Caco-2 (cell line): Measurements from ENCODE around the gene STT3B. TPM values are rescaled to one million over a fixed set of nuclear protein-coding genes. Genes with fewer than 3 reads are reported as not detected.

Experiments
- BruUV-seq: library from RNA; stranded (reverse); fragments of 400-500 nt; replicated peaks from 2 replicates; lab custom pipeline; 2021; lab: Mats Ljungman, UMichigan
- CTCF ChIA-PET: fragments of 300-600 bp; sonication (Branson Sonifier 250); formaldehyde crosslinking; loops from one replicate; lab custom pipeline; 2022; ENCODE audit warnings: antibody characterized with exemption; lab: Charles Lee
- POLR2A ChIA-PET: fragments of 300-600 bp; sonication (Branson Sonifier 250); formaldehyde crosslinking; loops from one replicate; lab custom pipeline; 2022; ENCODE audit warnings: antibody characterized with exemption; lab: Charles Lee
- DNase-seq, 2 experiments: peaks; one replicate each; pipeline versions ENCODE4 v3.0.0 to v3.0.0-alpha.2; 2020 to 2022
- H3K27me3 ChIP-seq: replicated peaks from 2 replicates; pipeline ENCODE4 v1.6.0; 2011; ENCODE audit warnings: low read length; ENCODE audit not compliant: control insufficient read depth, insufficient read depth
- H3K36me3 ChIP-seq: 2 replicates; pipeline ENCODE4 v1.5.1; 2011; ENCODE audit warnings: low read length; ENCODE audit not compliant: control insufficient read depth, insufficient read depth
- H3K4me1 ChIP-seq: fragments of 250-450 bp; sonication (Bioruptor Pico); 2 replicates; pipeline ENCODE4 v1.5.1; 2020; ENCODE audit warnings: mild to moderate bottlenecking
- H3K4me3 ChIP-seq: 2 replicates; pipeline ENCODE4 v1.5.1; 2011; ENCODE audit warnings: low read depth, mild to moderate bottlenecking, control low read depth, low read length
- H3K9me3 ChIP-seq: fragments of 250-450 bp; sonication (Bioruptor Pico); 2 replicates; pipeline ENCODE4 v1.5.1; 2020; ENCODE audit warnings: mild to moderate bottlenecking, moderate library complexity
- H3K27ac Mint-ChIP-seq: one replicate; pipeline ENCODE4 v1.8.0; 2022; ENCODE audit warnings: mixed read lengths; ENCODE audit not compliant: unreplicated experiment
- H3K27me3 Mint-ChIP-seq: one replicate; pipeline ENCODE4 v1.8.0; 2022; ENCODE audit warnings: mixed read lengths; ENCODE audit not compliant: insufficient read depth, unreplicated experiment
- H3K36me3 Mint-ChIP-seq: one replicate; pipeline ENCODE4 v1.8.0; 2022; ENCODE audit warnings: mild to moderate bottlenecking, mixed read lengths; ENCODE audit not compliant: insufficient read depth, unreplicated experiment
- H3K4me1 Mint-ChIP-seq: one replicate; pipeline ENCODE4 v1.8.0; 2022; ENCODE audit warnings: low read depth, mixed read lengths; ENCODE audit not compliant: unreplicated experiment
- H3K4me3 Mint-ChIP-seq: one replicate; pipeline ENCODE4 v1.8.0; 2022; ENCODE audit warnings: mild to moderate bottlenecking, moderate library complexity, mixed read lengths; ENCODE audit not compliant: unreplicated experiment
- H3K9me3 Mint-ChIP-seq: one replicate; pipeline ENCODE4 v1.8.0; 2022; ENCODE audit warnings: mixed read lengths; ENCODE audit not compliant: unreplicated experiment
- intact Hi-C: fragments of 100-400 bp; cut with micrococcal nuclease; formaldehyde crosslinking; loops from one replicate; pipeline ENCODE4 v1.10.0; 2022; ENCODE audit not compliant: unreplicated experiment
- total RNA-seq: library from RNA; stranded (reverse); gene quantifications from 2 replicates; pipeline ENCODE4 v1.2.3, GENCODE V29; 2022
- TF ChIP-seq, protein P1 (sequence below), 2 experiments: fragments of 200-600 bp in 1 of 2; IDR thresholded peaks; 1 replicate in 1 of 2; 2 replicates in 1 of 2; pipeline versions ENCODE4 v1.5.1 to v1.8.0; 2011 to 2022; ENCODE audit warnings: antibody characterized with exemption in 1 of 2, control low read depth in 1 of 2, inconsistent platforms in 1 of 2, low read depth in 1 of 2, low read length in 1 of 2, mild to moderate bottlenecking in 1 of 2, moderate library complexity in 1 of 2; ENCODE audit not compliant: insufficient read depth in 1 of 2, severe bottlenecking in 1 of 2, unreplicated experiment in 1 of 2

Gene STT3B
- total RNA-seq, 1 experiment from 2014 or later: 162 TPM

DNA sequence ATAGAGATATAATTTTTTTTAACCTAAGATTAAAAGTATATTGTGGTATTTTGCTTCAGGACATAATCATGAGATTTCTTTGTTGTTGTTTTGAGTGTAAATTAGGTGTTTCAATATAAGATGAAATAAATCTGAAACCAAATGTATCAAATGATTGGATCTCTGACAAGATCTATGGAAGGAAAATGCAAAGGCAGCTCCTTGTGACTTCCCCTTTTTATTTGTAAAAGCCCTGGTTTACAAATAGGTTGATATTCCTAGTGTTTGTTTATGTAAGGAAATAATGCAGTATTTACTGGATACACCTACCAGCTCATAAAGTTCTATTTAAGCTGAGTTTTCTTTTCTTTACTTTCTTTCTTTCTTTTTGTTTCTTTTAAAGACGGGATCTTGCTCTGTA is 35.9 kb downstream of the STT3B start:
- ChIA-PET POLR2A (interaction anchor here (0.7 kb wide), 1 partner anchor 36 kb away, joined by 4 read pairs; the partner anchor contains the start of gene STT3B), CTCF (no interaction called here)
- BruUV-seq: no TSS peak
- Mint-ChIP-seq H3K36me3 (no peaks in the 10 kb centered on the region), H3K27ac (no peak overlapping the region), H3K4me3 (no peak overlapping the region), H3K9me3 (no peaks in the 10 kb centered on the region), H3K4me1 (peaks cover 35% of the 10 kb centered on the region), H3K27me3 (no peaks in the 10 kb centered on the region)
- intact Hi-C loops: no loop called here
- DNase-seq: no peak
- Histone ChIP-seq H3K4me3 (no peak overlapping the region), H3K9me3 (no peaks in the 10 kb centered on the region), H3K36me3 (no peaks in the 10 kb centered on the region), H3K27me3 (no peaks in the 10 kb centered on the region), H3K4me1 (peaks cover 12% of the 10 kb centered on the region)
- TF ChIP-seq, protein P1, sequence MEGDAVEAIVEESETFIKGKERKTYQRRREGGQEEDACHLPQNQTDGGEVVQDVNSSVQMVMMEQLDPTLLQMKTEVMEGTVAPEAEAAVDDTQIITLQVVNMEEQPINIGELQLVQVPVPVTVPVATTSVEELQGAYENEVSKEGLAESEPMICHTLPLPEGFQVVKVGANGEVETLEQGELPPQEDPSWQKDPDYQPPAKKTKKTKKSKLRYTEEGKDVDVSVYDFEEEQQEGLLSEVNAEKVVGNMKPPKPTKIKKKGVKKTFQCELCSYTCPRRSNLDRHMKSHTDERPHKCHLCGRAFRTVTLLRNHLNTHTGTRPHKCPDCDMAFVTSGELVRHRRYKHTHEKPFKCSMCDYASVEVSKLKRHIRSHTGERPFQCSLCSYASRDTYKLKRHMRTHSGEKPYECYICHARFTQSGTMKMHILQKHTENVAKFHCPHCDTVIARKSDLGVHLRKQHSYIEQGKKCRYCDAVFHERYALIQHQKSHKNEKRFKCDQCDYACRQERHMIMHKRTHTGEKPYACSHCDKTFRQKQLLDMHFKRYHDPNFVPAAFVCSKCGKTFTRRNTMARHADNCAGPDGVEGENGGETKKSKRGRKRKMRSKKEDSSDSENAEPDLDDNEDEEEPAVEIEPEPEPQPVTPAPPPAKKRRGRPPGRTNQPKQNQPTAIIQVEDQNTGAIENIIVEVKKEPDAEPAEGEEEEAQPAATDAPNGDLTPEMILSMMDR (IDR thresholded peaks at IDR 0.05; ENCODE audit: insufficient read depth in 1 of 2, low read depth in 1 of 2, low read length in 1 of 2, severe bottlenecking in 1 of 2, unreplicated experiment in 1 of 2): no peak

DNA sequence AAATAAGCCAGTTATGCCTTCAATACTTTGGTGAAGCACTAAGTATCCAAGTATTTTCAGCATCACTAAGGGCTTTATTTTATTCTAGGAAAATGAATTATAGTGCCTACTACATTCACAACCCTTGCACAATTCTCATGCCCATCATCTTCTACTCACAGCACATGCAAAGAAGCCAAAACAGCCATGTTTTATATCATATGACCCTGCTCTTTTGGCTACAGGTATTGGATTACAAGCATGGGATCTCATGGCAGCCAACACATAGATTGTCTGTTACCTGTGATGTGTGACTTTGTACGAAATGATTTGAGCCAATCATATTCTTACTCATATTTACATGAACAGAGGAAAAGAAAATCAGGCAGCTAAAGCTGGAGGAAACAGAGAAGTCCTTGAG is 38.6 kb downstream of the STT3B start:
- H3K27ac Mint-ChIP-seq: no peak overlapping the region
- H3K36me3 ChIP-seq: no peaks in the 10 kb centered on the region
- DNase-seq: no peak
- POLR2A ChIA-PET: no interaction called here
- peaks cover 27% of the 10 kb centered on the region for H3K4me1 Mint-ChIP-seq
- H3K4me3 ChIP-seq: no peak overlapping the region
- no peaks in the 10 kb centered on the region for H3K9me3 ChIP-seq
- H3K4me1 ChIP-seq: no peaks in the 10 kb centered on the region
- no peaks in the 10 kb centered on the region for H3K27me3 ChIP-seq
- H3K9me3 Mint-ChIP-seq: no peaks in the 10 kb centered on the region
- H3K4me3 Mint-ChIP-seq: no peak overlapping the region
- BruUV-seq: no TSS peak
- intact Hi-C loops: no loop called here
- H3K36me3 Mint-ChIP-seq: no peaks in the 10 kb centered on the region
- CTCF ChIA-PET: no interaction called here
- no peaks in the 10 kb centered on the region for H3K27me3 Mint-ChIP-seq
- TF ChIP-seq, protein P1 (IDR thresholded peaks at IDR 0.05; ENCODE audit: insufficient read depth in 1 of 2, low read depth in 1 of 2, low read length in 1 of 2, severe bottlenecking in 1 of 2, unreplicated experiment in 1 of 2): no peak

DNA sequence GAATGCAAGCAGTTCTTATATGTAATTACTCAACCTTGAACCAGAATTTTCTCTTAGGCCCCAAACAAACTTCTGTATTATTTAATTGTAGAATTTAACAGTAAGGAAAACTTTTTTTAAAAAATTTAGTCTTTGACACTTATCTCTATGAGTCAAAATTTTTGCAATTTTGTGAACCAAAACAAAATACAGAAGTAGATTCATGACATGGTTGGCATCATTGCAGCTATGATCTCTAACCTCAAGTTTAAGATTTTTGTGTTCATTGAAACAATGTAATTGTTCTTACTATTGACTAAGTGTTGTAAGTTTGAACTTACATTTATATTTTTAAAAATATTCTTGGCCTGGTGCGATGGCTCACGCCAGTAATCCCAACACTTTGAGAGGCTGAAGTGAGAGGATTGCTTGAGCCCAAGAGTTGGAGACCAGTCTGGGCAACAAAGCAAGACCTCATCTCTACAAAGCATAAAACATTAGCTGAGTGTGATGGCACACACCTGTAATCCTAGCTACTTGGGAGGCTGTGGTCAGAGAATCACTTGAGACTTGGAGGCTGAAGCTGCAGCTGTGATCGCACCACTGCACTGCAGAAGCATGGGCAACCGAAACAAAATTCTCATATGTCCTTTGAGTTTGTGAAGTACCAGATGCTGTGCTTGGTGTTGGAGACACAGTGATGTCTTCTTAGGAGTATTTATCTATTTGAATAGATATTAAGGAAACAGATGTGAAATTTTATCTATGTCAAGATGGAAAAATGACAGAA is 39.7 kb downstream of the STT3B start:
- peaks cover 16% of the 10 kb centered on the region for H3K4me1 Mint-ChIP-seq

More for the DNA sequence above, 39.7 kb downstream of the STT3B start:
- TF ChIP-seq, protein P1 (IDR thresholded peaks at IDR 0.05; ENCODE audit: insufficient read depth in 1 of 2, low read depth in 1 of 2, low read length in 1 of 2, severe bottlenecking in 1 of 2, unreplicated experiment in 1 of 2): no peak
- Histone ChIP-seq H3K4me3 (no peak overlapping the region), H3K36me3 (no peaks in the 10 kb centered on the region), H3K4me1 (no peaks in the 10 kb centered on the region), H3K9me3 (no peaks in the 10 kb centered on the region), H3K27me3 (no peaks in the 10 kb centered on the region)
- Mint-ChIP-seq H3K27ac (no peak overlapping the region), H3K4me3 (no peak overlapping the region), H3K36me3 (no peaks in the 10 kb centered on the region), H3K27me3 (no peaks in the 10 kb centered on the region), H3K9me3 (no peaks in the 10 kb centered on the region)
- DNase-seq: no peak
- ChIA-PET CTCF (no interaction called here), POLR2A (no interaction called here)
- BruUV-seq: no TSS peak
- intact Hi-C loops: no loop called here
